ENCODE measurements around the gene EHMT1. TPM values are rescaled to one million over a fixed set of nuclear protein-coding genes. Genes with fewer than 3 reads are reported as not detected.
A peak's percentile ranks its signal among the peaks of the same experiment; 100 is the strongest.

EHMT1 gene
- total RNA-seq, 1 experiment from 2014 or later = 112 TPM

GRCh38 chr9:137614631-137615386 lies 4.0 kb upstream of the EHMT1 start:
- Histone ChIP-seq H4K5ac (ENCODE audit: insufficient read length, low read depth, low read length) (no peak overlapping the region), H3K23me2 (ENCODE audit: insufficient read length, low read depth, low read length, poor library complexity, severe bottlenecking) (peaks cover 5% of the 10 kb centered on the region), H3K79me2 (ENCODE audit: insufficient read depth, low read length) (peaks cover 10% of the 10 kb centered on the region; the same call in 1 of the 2 replicates), H3K23ac (ENCODE audit: insufficient read length, low read depth, low read length) (no peak overlapping the region), H3T11ph (ENCODE audit: low read length) (no peak overlapping the region), H4K20me1 (ENCODE audit: control insufficient read depth, insufficient read depth, insufficient read length) (no peaks in the 10 kb centered on the region), H2AK5ac (ENCODE audit: insufficient read length, low read length) (no peak overlapping the region), H4K91ac (ENCODE audit: insufficient read length, low read depth, low read length) (no peak overlapping the region), H3K9ac (ENCODE audit: extremely low read depth, insufficient read length, low read length) (no peak overlapping the region), H3K18ac (ENCODE audit: insufficient read length, low read depth, low read length) (no peak overlapping the region), H3K14ac (ENCODE audit: insufficient read depth, low read length) (no peak overlapping the region), H2BK15ac (ENCODE audit: low read depth, low read length) (no peak overlapping the region), H2AFZ (ENCODE audit: low read length) (no peak overlapping the region), H2BK5ac (ENCODE audit: insufficient read length, low read length) (no peak overlapping the region), H3K4me2 (ENCODE audit: insufficient read depth, insufficient read length, low read length) (no peak overlapping the region), H3K4ac (ENCODE audit: low read depth, low read length) (no peak overlapping the region), H2BK120ac (ENCODE audit: low read depth, low read length, poor library complexity, severe bottlenecking) (no peak overlapping the region), H3K4me1 (ENCODE audit: insufficient read depth, low read length) (no peaks in the 10 kb centered on the region), H4K8ac (replicated peaks; ENCODE audit: insufficient read length, low read depth, low read length) (no peak overlapping the region), H3K9me3 (ENCODE audit: control insufficient read depth, low read depth, low read length) (no peaks in the 10 kb centered on the region), H3K56ac (ENCODE audit: insufficient read length, low read depth, low read length) (no peak overlapping the region), H2BK12ac (ENCODE audit: insufficient read length, low read depth, low read length) (no peak overlapping the region), H3K79me1 (ENCODE audit: insufficient read depth, low read depth, low read length, poor library complexity, severe bottlenecking) (no peaks in the 10 kb centered on the region), H3K27ac (ENCODE audit: insufficient read length, low read depth, low read length) (no peak overlapping the region), H2BK20ac (ENCODE audit: low read depth, low read length, poor library complexity, severe bottlenecking) (no peak overlapping the region), H3K27me3 (ENCODE audit: insufficient read depth, low read length) (no peaks in the 10 kb centered on the region)
- WGBS (ENCODE audit: extremely low coverage, insufficient read length, low lambda C conversion rate) = no CpG with 5 or more reads among the region's 25 CpGs
- TF ChIP-seq, protein P1, sequence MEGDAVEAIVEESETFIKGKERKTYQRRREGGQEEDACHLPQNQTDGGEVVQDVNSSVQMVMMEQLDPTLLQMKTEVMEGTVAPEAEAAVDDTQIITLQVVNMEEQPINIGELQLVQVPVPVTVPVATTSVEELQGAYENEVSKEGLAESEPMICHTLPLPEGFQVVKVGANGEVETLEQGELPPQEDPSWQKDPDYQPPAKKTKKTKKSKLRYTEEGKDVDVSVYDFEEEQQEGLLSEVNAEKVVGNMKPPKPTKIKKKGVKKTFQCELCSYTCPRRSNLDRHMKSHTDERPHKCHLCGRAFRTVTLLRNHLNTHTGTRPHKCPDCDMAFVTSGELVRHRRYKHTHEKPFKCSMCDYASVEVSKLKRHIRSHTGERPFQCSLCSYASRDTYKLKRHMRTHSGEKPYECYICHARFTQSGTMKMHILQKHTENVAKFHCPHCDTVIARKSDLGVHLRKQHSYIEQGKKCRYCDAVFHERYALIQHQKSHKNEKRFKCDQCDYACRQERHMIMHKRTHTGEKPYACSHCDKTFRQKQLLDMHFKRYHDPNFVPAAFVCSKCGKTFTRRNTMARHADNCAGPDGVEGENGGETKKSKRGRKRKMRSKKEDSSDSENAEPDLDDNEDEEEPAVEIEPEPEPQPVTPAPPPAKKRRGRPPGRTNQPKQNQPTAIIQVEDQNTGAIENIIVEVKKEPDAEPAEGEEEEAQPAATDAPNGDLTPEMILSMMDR (conservative IDR thresholded peaks at IDR 0.05) = peak; percentile 44; the same call in 2 of the 3 replicates
- no peak for DNase-seq
- H3K36me3 Mint-ChIP-seq (ENCODE audit: insufficient read depth in 1 of 3, low read depth in 3 of 3) = peaks cover 5 to 20% (median 14%) of the 10 kb centered on the region in 3 experiments; a peak in 6 of 7 replicates
- H3K9me3 Mint-ChIP-seq = no peaks in the 10 kb centered on the region
- no peak overlapping the region for H3K4me3 Mint-ChIP-seq
- H3K27ac Mint-ChIP-seq = no peak overlapping the region
- H3K27me3 Mint-ChIP-seq (ENCODE audit: low read depth) = no peaks in the 10 kb centered on the region
- H3K4me1 Mint-ChIP-seq = peaks cover 19 to 25% of the 10 kb centered on the region in 2 experiments

Data from H9 (cell line).